Measurements from ENCODE around the gene ZNF432.

Gene ZNF432

DNA sequence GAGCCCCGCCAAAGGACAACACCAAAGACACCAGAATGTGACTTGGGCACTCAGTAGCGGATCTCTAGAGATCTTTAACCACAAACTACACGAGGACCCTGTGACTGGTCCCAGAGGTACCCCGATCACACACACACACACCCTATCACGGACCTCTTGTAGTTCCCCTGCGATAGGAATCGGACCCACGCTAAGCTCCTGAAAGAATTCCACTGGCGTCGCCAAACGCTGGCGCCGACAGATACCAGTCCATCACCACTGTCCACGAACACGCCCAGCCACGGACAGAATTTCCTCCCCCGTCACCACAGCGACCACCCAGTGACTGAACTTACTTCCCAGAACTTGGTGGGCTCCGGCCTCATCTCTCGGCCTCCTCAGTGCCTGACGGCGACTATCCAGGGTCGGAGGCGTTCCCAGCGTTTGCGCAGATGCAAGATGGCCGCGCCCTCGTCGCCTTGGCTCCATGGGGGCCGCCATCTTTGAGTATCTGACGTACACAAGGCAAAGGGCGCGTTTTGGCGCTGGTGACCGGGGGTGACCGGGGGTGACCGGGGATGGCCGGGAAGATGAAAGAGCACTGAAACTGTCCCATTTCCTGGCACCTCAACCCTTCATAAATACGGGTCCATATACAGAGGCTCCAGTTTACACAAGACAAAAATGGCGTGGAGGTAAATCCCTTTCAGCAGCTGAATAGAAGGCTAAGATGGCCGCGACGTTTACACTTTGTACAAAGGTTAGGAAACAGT lies 40.7 kb downstream of the ZNF432 start, which contains the start of gene ZNF615:
ZNF615 (minus strand) TSS at position 406 of the 752 bp plus-strand sequence. CDS start 4,500 bp downstream, outside the sequence.
- DNase-seq = peak; percentile 90

DNA sequence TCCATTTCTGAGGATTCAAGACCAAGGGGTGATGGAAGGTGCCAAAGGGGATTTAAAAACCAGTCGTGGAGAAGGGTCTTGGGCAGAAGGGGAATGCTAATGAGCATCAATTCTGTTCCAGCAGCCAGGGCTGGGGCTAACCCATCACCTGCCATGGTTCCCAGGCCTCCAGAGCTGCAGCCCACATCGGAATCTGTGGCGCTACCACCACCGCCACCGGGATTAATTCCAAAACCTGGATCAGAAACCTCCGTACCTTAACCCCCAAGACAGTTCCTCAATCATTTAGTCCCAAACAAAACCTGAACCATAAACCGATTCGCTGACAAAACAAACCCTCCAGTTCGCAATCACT lies 41.2 kb downstream of the ZNF432 start:
- no peak for DNase-seq

DNA sequence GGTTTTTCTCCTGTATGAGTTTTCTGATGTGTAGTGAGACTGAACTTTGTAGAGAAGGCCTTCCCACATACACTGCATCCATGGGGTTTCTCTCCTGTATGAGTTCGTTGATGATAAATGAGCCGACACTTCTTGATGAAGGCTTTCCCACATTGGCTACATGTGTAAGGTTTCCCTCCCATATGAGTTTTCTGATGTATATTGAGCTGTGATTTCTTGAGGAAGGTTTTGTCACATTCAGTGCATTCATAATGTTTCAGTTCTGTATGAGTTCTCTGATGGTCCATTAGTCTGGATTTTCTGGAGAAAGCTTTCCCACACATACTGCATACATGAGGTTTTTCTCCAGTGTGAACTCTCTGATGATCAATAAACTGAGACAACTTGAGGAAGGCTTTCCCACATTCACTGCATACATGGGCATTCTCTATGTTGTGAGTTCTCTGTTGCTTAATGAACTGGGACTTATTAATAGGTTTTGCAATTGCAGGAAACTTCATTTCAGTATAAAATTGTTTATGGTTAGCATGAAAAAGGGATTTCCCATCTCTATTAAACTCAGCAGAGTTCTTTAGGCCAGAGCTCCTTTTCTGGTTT lies 54.5 kb downstream of the ZNF432 start:
- DNase-seq = no peak

DNA sequence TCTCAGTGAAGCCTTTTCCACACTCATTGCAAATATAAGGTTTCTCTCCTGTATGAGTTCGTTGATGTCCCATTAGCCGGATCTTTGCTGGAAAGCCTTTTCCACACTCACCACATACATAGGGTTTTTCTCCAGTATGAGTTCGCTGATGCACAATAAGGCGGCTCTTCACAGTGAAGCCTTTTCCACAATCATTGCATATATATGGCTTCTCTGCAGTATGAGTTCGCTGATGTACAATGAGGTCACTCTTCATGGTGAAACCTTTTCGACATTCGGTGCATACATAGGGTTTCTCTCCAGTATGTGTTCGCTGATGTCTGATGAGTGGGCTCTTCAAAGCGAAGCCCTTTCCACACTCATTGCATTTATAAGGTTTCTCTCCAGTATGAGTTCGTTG lies 55.2 kb downstream of the ZNF432 start:
- DNase-seq = no peak

DNA sequence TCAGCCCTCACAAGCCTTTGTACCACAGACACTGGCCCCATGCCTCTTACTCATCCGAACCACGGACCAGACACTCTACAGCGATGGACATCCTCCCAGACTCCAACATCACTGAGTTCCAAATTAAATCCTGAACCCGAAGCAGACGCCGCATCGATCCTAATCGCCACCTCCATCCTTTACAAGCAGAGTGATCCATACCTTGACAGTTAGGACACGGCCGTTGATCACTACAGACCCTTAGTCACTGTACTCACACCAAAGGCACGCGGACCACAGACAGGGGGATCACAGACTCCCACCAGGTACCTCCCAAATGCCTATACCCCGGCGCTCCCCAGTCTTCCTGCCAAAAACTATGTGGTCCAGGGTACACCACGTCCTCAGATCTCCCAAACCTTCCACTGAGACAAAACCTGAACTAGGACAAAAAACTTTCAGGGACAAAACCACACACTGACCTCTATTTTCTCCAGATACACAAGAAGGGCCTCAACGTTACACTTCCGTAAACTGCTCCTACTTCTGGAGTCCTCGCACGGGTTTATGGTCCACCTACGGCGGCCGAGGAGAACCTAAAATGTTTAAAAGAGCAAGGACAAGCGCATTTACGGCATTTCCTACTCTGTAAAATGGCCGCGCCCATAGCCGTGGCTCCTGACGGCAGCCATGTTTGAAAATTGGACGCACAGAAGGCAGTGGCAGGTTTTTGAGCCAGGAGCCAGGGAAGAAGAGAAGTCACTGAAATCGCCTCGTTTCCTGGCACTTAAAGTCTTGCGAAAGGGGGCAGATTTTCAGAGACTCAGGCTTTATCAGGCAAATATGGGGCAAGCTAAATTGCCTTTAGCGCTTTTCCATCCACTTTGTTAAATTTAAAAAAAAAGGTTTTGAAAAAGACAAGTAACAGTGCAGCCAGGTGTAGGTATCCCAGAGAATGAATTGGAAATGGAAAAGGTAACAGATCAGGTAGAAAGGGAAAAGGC lies 62.0 kb downstream of the ZNF432 start, which contains the start of gene ZNF350:
ZNF350 (minus strand) TSS at position 532 of the 983 bp plus-strand sequence. CDS start 12,480 bp downstream, outside the sequence.
- DNase-seq = peak; percentile 92

DNA sequence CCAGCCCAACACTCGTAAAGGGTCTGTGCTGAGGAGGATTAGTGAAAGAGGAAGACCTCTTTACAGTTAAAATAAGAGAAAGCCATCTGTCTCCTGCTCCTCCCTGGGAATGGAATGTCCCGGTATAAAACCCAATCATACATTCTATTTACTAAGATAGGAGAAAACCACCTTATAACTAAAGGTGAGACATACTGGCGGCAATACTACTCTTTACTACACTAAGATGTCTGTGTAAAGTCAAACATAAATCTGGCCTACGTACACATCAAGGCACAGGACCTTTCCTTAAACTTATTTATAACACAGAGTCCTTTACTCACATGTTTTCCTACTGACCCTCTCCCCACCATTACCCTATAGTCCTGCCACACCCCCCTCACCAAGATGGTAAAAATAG lies 65.3 kb downstream of the ZNF432 start:
- no peak for DNase-seq

Data from activated CD4-positive, alpha-beta T cell treated with anti-CD3 and anti-CD28 coated beads, Interleukin-10, Interleukin-2, amounts not matched to agents 100 ng/mL and 50 ng/mL, durations not matched to agents 16 hours and 8 hours (primary cell).